GM18907 (cell line): ENCODE results near the gene CAPRIN2.

Experiments
- ATAC-seq: cut with Tn5 transposase; IDR thresholded peaks from one replicate; pipeline ENCODE4 v1.9.1; 2021; ENCODE audit warnings: mild to moderate bottlenecking, moderate library complexity; ENCODE audit not compliant: unreplicated experiment

Gene CAPRIN2

GRCh38 chr12:30701056-30701455 lies 53.7 kb downstream of the CAPRIN2 start:
- no peak for ATAC-seq

- ATAC-seq, result no peak
These were observed 54.4 kb downstream of the CAPRIN2 start for GRCh38 chr12:30700216-30700900.

- no peak for ATAC-seq
These were observed 56.4 kb downstream of the CAPRIN2 start for GRCh38 chr12:30698346-30698745.

- ATAC-seq, result no peak
These were observed 57.8 kb downstream of the CAPRIN2 start for GRCh38 chr12:30696943-30697342.

GRCh38 chr12:30696486-30696885 lies 58.3 kb downstream of the CAPRIN2 start:
- no peak for ATAC-seq

- ATAC-seq, result peak; percentile 49
These were observed 58.7 kb downstream of the CAPRIN2 start for GRCh38 chr12:30696103-30696408.

- peak; percentile 89 for ATAC-seq
These were observed 59.3 kb downstream of the CAPRIN2 start, which contains the start of gene IPO8 for GRCh38 chr12:30695199-30696102. TSS of gene IPO8 (minus strand) at chr12:30695869. CDS start at chr12:30695647, 222 bp downstream.

GRCh38 chr12:30694412-30695198 lies 60.1 kb downstream of the CAPRIN2 start:
- ATAC-seq, result peak; percentile 35

- ATAC-seq, result no peak
These were observed 62.3 kb downstream of the CAPRIN2 start for GRCh38 chr12:30692470-30692869.

- no peak for ATAC-seq
These were observed 63.5 kb downstream of the CAPRIN2 start for GRCh38 chr12:30691122-30691879.

GRCh38 chr12:30687265-30687986 lies 67.3 kb downstream of the CAPRIN2 start:
- no peak for ATAC-seq

GRCh38 chr12:30679241-30679640 lies 75.5 kb downstream of the CAPRIN2 start:
- no peak for ATAC-seq

- ATAC-seq, result no peak
These were observed 76.5 kb downstream of the CAPRIN2 start for GRCh38 chr12:30678221-30678620.

GRCh38 chr12:30661210-30661609 lies 93.5 kb downstream of the CAPRIN2 start:
- ATAC-seq, result no peak
